IgD-negative memory B cell (primary cell): Measurements from ENCODE around the gene ZSWIM5. TPM values are rescaled to one million over a fixed set of nuclear protein-coding genes. Genes with fewer than 3 reads are reported as not detected.
"Not testable (repeated sequence)": the region's sequence is repeated elsewhere in the genome, so short reads cannot be mapped to it uniquely, and the experiment has no call there.

Experiments used
- H3K27ac Mint-ChIP-seq, 3 donors: one replicate each; pipeline ENCODE4 v1.8.0; 2020 to 2022; ENCODE audit warnings: mild to moderate bottlenecking in 3 of 3, mixed read lengths in 3 of 3, moderate library complexity in 1 of 3
- H3K27me3 Mint-ChIP-seq: one replicate; pipeline ENCODE4 v1.8.0; 2021; ENCODE audit warnings: mixed read lengths
- H3K36me3 Mint-ChIP-seq: one replicate; pipeline ENCODE4 v1.8.0; 2020; ENCODE audit warnings: mild to moderate bottlenecking, mixed read lengths
- H3K4me1 Mint-ChIP-seq, 3 donors: one replicate each; pipeline ENCODE4 v1.8.0; 2020 to 2022; ENCODE audit warnings: mixed read lengths in 3 of 3, mild to moderate bottlenecking in 1 of 3
- H3K4me3 Mint-ChIP-seq, 4 donors: one replicate each; pipeline ENCODE4 v1.8.0; 2020 to 2022; ENCODE audit warnings: mild to moderate bottlenecking in 4 of 4, mixed read lengths in 4 of 4, moderate library complexity in 3 of 4
- H3K9me3 Mint-ChIP-seq, 3 donors: one replicate each; pipeline ENCODE4 v1.8.0; 2020 to 2021; ENCODE audit warnings: mixed read lengths in 3 of 3, mild to moderate bottlenecking in 1 of 3
- polyA plus RNA-seq: library from polyadenylated mRNA; unstranded; fragments of 300-500 nt; fragmentation: Illumina TruSeq; gene quantifications from one replicate; pipeline ENCODE4 v1.2.3, GENCODE V29; 2021

The ZSWIM5 gene
- polyA plus RNA-seq, 1 donor from 2014 or later: 0.14 TPM

GRCh38 chr1:45008076-45008475 is 198.3 kb downstream of the ZSWIM5 start:
- Mint-ChIP-seq H3K27ac (peak overlapping the region in 1 of 3 donors; percentile 22), H3K4me3 (peak overlapping the region in 1 of 4 donors; percentile 60), H3K4me1 (peaks cover 12 to 32% (median 22%) of the 10 kb centered on the region in 3 donors), H3K9me3 (no peaks in the 10 kb centered on the region), H3K36me3 (peaks cover 6% of the 10 kb centered on the region), H3K27me3 (peaks cover 1% of the 10 kb centered on the region)

DNA sequence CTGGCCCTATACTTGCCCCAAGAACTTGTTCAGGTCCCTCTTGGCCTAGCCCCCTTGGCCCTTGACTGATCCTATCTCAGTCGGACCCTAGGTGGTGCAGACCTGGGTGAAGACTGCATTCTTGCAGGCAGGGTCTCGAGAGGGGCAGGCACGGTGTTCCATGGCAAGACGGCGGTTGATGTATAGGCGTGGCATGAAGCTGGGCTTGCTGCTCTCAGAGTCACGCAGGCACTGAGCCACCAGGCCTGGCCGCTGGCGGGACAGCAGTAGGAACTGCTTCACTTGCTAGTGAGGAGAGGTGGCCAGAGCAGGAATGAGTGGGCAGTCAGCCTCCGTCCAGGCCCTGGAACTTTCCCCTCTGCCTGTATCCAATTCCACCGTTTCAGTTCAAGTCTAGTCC is 199.1 kb downstream of the ZSWIM5 start:
- peaks cover 11% of the 10 kb centered on the region for H3K36me3 Mint-ChIP-seq
- H3K4me1 Mint-ChIP-seq: peaks cover 12 to 25% (median 21%) of the 10 kb centered on the region in 3 donors
- no peaks in the 10 kb centered on the region for H3K9me3 Mint-ChIP-seq
- peak overlapping the region in 1 of 4 donors; percentile 77 for H3K4me3 Mint-ChIP-seq
- no peaks in the 10 kb centered on the region for H3K27me3 Mint-ChIP-seq
- no peak overlapping the region for H3K27ac Mint-ChIP-seq

GRCh38 chr1:45005761-45006160 is 200.6 kb downstream of the ZSWIM5 start:
- peak overlapping the region in 1 of 3 donors; percentile 57 for H3K27ac Mint-ChIP-seq
- H3K36me3 Mint-ChIP-seq: peaks cover 13% of the 10 kb centered on the region
- no peak overlapping the region for H3K4me3 Mint-ChIP-seq
- peaks cover 0 to 16% (median 15%) of the 10 kb centered on the region in 3 donors for H3K4me1 Mint-ChIP-seq
- no peaks in the 10 kb centered on the region for H3K9me3 Mint-ChIP-seq
- H3K27me3 Mint-ChIP-seq: no peaks in the 10 kb centered on the region

DNA sequence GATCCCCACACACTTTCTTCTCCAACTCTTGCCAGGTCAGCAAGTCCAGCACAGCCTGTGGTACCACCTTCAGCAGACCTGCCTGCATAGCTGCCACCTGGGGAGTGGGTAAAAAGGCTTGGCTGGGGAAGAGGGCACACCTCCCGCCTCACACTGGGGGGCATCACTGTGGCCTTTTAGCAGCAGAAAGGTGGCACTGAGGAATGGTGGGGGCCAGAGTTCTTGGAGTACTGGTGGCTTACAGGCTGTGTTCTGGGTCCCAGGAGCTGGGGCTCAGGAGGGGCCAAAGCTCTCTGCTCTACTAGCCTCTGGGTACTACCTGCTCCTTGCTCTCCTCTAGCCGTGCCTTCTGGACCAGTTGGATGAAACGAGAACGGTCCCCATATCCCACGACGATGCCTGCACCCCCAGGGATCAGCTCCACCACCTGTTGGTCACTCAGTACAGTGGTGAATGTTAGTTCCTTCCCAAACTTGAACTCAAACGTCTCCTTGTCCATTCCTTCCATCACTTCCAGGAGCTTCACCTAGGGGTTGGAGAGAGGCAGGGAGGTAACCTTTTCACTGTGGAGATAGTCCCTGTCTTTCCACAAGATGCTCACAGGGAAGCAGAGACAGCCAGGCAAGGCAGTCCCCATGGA is 202.0 kb downstream of the ZSWIM5 start:
- Mint-ChIP-seq H3K27me3 (no peaks in the 10 kb centered on the region), H3K27ac (no peak overlapping the region), H3K4me1 (peaks cover 0 to 7% (median 6%) of the 10 kb centered on the region in 3 donors), H3K9me3 (no peaks in the 10 kb centered on the region), H3K4me3 (no peak overlapping the region), H3K36me3 (peaks cover 13% of the 10 kb centered on the region)

DNA sequence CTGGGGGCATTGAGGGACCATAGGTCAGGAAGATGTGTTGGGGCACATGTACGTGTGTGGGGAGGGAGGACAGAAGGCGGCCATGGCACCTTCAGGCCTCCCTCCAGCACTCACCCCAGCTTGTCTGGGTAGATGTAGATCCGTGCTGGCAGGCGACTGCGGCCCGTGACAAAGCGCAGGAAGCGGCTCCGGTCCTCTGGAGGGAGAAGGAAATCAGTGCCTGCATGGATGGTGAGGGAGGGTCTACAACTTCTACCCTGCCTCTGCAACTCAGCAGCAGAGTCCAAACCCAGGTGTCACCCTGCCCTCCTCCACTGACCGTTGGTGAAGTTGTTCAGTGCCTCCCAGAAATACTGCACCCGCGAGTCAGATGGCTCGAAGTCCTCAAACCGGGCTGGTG is 202.7 kb downstream of the ZSWIM5 start:
- H3K4me3 Mint-ChIP-seq: no peak overlapping the region
- no peak overlapping the region for H3K27ac Mint-ChIP-seq
- no peaks in the 10 kb centered on the region for H3K27me3 Mint-ChIP-seq
- peaks cover 0 to 7% (median 0%) of the 10 kb centered on the region in 3 donors for H3K4me1 Mint-ChIP-seq
- H3K36me3 Mint-ChIP-seq: peaks cover 13% of the 10 kb centered on the region
- no peaks in the 10 kb centered on the region for H3K9me3 Mint-ChIP-seq

DNA sequence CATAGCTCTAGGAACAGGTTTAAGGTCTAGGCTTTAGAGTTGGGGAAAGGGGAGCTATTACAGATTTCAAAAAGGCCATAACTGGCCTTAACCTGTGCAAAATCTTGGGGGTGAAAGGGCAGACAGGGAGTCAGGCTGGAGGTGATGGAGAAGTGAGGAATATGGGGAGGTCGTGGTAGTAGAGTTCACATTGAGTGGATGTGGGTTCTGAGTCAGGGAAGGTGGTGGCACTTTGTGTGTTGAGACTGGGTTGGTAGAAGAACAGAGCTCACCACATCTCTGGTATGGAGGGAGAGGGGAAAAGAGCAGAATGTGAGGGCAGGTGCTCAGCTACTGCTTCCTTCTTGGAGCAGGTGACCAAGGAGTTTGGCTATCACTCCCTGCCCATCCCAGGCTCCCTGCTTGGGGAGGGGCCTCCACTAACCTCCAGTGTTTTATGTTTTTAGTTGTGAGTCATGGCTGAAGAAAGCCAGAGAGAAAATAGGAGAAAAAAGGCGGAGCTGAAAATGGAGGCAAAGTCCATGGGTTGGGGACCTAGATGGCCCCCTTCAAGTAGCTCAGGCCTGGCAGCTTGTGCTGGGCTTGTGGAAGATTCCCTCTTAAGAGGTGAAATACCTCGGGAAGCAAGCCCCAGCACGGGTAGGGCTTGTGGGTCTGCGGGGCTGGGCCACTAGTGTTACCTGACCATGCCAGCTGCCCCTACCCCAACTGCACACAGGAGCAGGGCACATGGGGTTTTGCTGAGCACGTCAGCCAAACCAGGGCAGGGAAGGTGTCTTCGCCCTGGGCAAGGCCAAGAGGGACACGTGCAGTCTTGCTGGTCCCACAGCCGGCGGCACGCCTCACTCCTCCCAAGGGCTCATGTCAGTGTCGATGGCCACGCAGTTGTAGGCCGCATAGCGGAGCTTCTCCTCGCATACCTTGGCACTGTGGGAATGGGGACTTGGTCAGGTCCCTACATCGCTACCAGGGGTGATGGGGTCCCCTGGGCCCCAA is 203.5 kb downstream of the ZSWIM5 start:
- Mint-ChIP-seq H3K4me1 (peaks cover 0 to 7% (median 0%) of the 10 kb centered on the region in 3 donors), H3K27me3 (no peaks in the 10 kb centered on the region), H3K27ac (no peak overlapping the region), H3K36me3 (peaks cover 13% of the 10 kb centered on the region), H3K9me3 (no peaks in the 10 kb centered on the region), H3K4me3 (no peak overlapping the region)

DNA sequence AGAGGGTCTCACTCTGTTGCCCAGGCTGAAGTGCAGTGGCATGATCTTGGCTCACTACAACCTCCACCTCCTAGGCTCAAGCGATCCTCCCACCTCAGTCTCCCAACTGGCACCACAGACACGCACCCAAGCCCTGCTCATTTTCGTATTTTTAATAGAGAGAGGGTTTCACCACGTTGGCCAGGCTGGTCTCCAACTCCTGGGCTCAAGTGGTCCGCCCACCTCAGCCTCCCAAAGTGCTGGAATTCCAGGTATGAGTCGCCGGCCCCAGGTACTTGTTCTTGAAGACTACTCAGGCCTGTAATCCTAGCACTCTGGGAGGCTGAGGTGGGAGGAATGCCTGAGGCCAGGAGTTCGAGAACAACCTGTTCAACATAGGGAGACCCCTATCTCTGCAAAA is 204.8 kb downstream of the ZSWIM5 start:
- H3K9me3 Mint-ChIP-seq, H3K27me3 Mint-ChIP-seq, H3K27ac Mint-ChIP-seq, H3K36me3 Mint-ChIP-seq, H3K4me1 Mint-ChIP-seq, H3K4me3 Mint-ChIP-seq: not testable (repeated sequence)

GRCh38 chr1:45001011-45001481 is 205.4 kb downstream of the ZSWIM5 start:
- Mint-ChIP-seq H3K9me3 (no peaks in the 10 kb centered on the region), H3K36me3 (peaks cover 10% of the 10 kb centered on the region), H3K27me3 (no peaks in the 10 kb centered on the region), H3K4me3 (peak overlapping the region in 1 of 4 donors; percentile 15), H3K27ac (no peak overlapping the region), H3K4me1 (peaks cover 0 to 7% (median 0%) of the 10 kb centered on the region in 3 donors)

- Mint-ChIP-seq H3K36me3 (peaks cover 10% of the 10 kb centered on the region), H3K27me3 (no peaks in the 10 kb centered on the region), H3K4me3 (no peak overlapping the region), H3K4me1 (peaks cover 0 to 7% (median 0%) of the 10 kb centered on the region in 3 donors), H3K27ac (no peak overlapping the region), H3K9me3 (no peaks in the 10 kb centered on the region)
Measured at GRCh38 chr1:44999232-44999631, 207.2 kb downstream of the ZSWIM5 start.

DNA sequence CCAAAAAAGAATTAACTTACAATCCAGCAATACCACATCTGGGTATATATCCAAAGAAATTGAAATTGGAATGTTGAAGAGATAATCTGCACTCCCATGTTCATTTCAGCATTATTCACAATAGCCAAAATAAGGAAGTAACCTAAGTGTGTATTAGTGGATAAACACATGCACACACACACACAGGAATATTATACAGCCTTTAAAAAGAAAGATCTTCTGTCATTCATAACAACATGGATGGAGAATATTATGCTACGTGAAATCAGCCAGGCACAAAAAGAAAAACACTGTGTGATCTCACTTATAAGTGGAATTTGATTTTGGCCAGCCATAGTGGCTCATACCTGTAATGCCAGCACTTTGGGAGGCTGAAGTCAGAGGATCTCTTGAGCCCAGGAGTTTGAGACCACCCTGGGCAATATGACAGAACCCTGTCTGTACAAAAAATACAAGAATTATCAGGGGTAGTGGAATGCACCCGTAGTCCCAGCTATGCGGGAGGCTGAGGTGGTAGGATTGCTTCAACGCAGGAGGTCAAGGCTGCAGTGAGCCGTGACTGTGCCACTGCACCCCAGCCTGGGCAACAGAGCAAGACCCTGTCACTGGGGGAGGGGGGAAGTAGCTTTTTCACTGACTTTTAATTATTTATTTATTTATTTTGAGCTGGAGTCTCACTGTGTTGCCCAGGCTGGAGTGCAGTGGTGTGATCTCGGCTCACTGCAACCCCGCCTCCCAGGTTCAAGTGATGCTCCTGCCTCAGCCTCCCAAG is 210.8 kb downstream of the ZSWIM5 start:
- Mint-ChIP-seq H3K27ac (no peak overlapping the region), H3K9me3 (no peaks in the 10 kb centered on the region), H3K27me3 (no peaks in the 10 kb centered on the region), H3K36me3 (no peaks in the 10 kb centered on the region), H3K4me1 (no peaks in the 10 kb centered on the region), H3K4me3 (no peak overlapping the region)

DNA sequence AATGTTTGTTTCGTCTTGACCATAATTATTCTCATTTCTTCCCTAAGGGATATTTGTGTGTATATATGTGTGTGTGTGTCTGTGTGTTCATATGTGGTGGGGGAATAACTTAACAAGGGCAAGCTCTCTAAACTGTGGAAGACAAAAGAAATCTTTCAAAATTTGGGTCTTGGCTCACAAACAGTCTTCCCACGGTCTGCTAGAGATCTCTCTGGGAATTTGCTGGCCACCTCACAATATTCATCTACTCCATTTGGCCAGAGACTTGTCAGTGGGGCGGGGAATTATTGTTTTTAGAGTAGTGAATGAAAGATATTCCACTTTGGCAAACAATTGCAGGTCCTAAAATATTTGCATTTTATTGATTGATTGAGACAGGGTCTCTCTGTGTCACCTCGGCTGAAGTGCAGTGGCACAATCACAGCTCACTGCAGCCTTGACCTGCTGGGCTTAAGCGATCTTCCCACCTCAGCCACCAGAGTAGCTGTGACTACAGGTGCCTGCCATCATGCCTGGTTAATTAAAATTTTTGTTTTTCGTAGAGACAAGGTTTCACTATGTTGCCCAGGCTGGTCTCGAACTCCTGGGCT is 212.0 kb downstream of the ZSWIM5 start:
- Mint-ChIP-seq H3K4me1 (no peaks in the 10 kb centered on the region), H3K9me3 (no peaks in the 10 kb centered on the region), H3K27ac (no peak overlapping the region), H3K36me3 (no peaks in the 10 kb centered on the region), H3K27me3 (no peaks in the 10 kb centered on the region), H3K4me3 (no peak overlapping the region)

DNA sequence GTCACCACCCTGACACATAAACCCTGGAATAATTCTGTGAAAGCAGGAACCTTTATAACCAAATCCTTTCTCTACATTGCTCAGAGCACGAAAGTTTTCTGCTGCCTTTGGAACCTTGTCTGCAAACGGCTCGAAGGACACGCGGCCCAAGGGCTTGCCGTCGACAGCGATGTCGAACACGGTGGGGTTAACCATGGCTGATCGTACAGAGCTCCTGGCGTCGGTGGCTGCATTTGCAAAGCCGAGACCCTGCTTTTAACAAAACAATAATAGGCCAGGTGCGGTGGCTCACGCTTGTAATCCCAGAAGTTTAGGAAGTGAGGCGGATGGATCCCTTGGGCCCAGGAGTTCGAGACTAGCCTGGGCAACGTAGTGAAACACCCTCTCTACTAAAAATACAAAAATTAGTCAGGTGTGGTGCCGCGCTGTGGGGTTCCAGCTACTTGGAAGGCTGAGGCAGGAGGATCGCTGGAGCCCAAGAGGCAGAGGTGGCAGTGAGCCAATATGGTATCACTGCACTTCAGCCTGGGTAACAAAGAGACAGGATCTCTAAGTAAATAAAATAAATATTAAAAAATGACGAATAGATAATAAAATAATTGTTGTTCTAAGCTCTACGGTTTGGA is 217.8 kb downstream of the ZSWIM5 start:
- H3K27ac Mint-ChIP-seq: no peak overlapping the region
- no peaks in the 10 kb centered on the region for H3K36me3 Mint-ChIP-seq
- H3K4me1 Mint-ChIP-seq: peaks cover 14 to 16% (median 14%) of the 10 kb centered on the region in 3 donors
- no peaks in the 10 kb centered on the region for H3K9me3 Mint-ChIP-seq
- H3K27me3 Mint-ChIP-seq: no peaks in the 10 kb centered on the region
- H3K4me3 Mint-ChIP-seq: peak overlapping the region in 2 of 4 donors; percentile 58 to 63

DNA sequence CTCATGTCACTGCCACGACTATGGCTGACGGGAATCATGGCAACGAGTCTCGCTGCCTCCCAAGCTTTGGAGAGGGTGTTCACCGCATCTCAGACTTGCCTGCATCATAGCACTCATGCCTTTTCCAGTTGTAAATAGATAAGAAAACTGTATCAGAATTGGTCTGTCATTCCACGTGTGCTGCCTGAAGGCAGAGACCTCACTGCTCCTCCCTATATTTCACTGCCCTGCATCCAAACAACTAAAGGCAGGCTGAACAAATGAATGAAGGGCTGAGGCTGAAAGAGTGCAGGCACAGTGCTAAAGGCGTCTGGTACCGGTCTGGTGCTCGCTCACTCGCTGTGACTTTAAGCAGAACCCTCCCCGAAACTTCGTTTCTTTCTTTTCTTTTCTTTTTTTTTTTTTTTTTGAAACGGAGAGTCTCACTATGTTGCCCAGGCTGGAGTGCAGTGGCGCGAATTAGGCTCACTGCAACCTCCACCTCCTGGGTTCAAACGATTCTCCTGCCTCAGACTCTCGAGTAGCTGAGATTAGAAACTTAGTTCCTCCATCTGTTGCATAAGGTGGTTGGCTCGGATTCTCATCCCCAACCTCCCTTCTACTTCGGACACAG is 220.6 kb downstream of the ZSWIM5 start:
- peaks cover 14 to 22% (median 17%) of the 10 kb centered on the region in 3 donors for H3K4me1 Mint-ChIP-seq
- peaks cover 2% of the 10 kb centered on the region for H3K36me3 Mint-ChIP-seq
- no peaks in the 10 kb centered on the region for H3K9me3 Mint-ChIP-seq
- peak overlapping the region; percentile 55 to 90 (median 88) for H3K27ac Mint-ChIP-seq
- peak overlapping the region; percentile 94 to 99 (median 98) for H3K4me3 Mint-ChIP-seq
- no peaks in the 10 kb centered on the region for H3K27me3 Mint-ChIP-seq

DNA sequence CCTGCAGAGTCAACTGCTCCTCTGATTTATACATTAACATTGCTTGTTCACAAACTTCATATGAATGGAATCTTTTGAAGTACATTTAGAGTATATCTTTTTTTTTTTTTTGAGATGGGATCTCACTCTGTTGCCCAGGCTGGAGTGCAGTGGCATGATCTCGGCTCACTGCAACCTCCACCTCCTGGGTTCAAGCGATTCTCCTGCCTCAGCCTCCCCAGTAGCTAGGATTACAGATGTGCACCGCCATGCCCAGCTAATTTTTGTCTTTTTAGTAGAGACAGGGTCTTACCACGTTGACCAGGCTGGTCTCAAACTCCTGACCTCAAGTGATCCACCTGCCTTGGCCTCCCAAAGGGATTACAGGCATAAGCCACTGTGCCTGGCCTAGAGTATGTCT is 229.0 kb downstream of the ZSWIM5 start:
- H3K4me3 Mint-ChIP-seq, H3K27me3 Mint-ChIP-seq, H3K9me3 Mint-ChIP-seq: not testable (repeated sequence)
- peak overlapping the region in 1 of 3 donors; percentile 16 for H3K27ac Mint-ChIP-seq
- H3K4me1 Mint-ChIP-seq: peaks cover 8 to 12% (median 12%) of the 10 kb centered on the region in 3 donors
- H3K36me3 Mint-ChIP-seq: peaks cover 29% of the 10 kb centered on the region
